HG03432 (cell line): ENCODE data around the gene IRS1.
"Not testable (repeated sequence)": the region's sequence is repeated elsewhere in the genome, so short reads cannot be mapped to it uniquely, and the experiment has no call there.

Source experiments
- ATAC-seq: cut with Tn5 transposase; IDR thresholded peaks from one replicate; pipeline ENCODE4 v1.9.1; 2021; ENCODE audit warnings: mild to moderate bottlenecking, moderate library complexity; ENCODE audit not compliant: unreplicated experiment

IRS1 gene

GRCh38 chr2:226799211-226799975 is at the start of gene IRS1:
Gene IRS1, minus strand, starts transcription at chr2:226799820. Its CDS starts 1,082 bp downstream, at chr2:226798738.
- peak; percentile 52 for ATAC-seq

- no peak for ATAC-seq
Measured at GRCh38 chr2:226849349-226849748, 49.7 kb upstream of the IRS1 start.

- ATAC-seq = no peak
Measured at GRCh38 chr2:226847511-226847910, 47.9 kb upstream of the IRS1 start.

GRCh38 chr2:226847090-226847489 is 47.5 kb upstream of the IRS1 start:
- no peak for ATAC-seq

- peak; percentile 69 for ATAC-seq
Measured at GRCh38 chr2:226845386-226846116, 45.9 kb upstream of the IRS1 start.

- not testable (repeated sequence) for ATAC-seq
Measured at GRCh38 chr2:226843001-226843400, 43.4 kb upstream of the IRS1 start.

GRCh38 chr2:226839951-226840350 is 40.3 kb upstream of the IRS1 start:
- no peak for ATAC-seq

- ATAC-seq = no peak
Measured at GRCh38 chr2:226839161-226839560, 39.5 kb upstream of the IRS1 start.

- ATAC-seq = no peak
Measured at GRCh38 chr2:226838722-226839121, 39.1 kb upstream of the IRS1 start.

- no peak for ATAC-seq
Measured at GRCh38 chr2:226837787-226838603, 38.4 kb upstream of the IRS1 start.

GRCh38 chr2:226837334-226837733 is 37.7 kb upstream of the IRS1 start:
- no peak for ATAC-seq

- ATAC-seq = no peak
Measured at GRCh38 chr2:226836548-226836885, 36.9 kb upstream of the IRS1 start.

- peak; percentile 88 for ATAC-seq
Measured at GRCh38 chr2:226835796-226836547, 36.4 kb upstream of the IRS1 start, which contains the start of gene RHBDD1. Gene RHBDD1, plus strand, starts transcription at chr2:226836054. Its CDS starts 28,640 bp downstream, at chr2:226864694.

- peak; percentile 31 for ATAC-seq
Measured at GRCh38 chr2:226835420-226835795, 35.8 kb upstream of the IRS1 start.

GRCh38 chr2:226834880-226835279 is 35.3 kb upstream of the IRS1 start:
- ATAC-seq = not testable (repeated sequence)

GRCh38 chr2:226832061-226832460 is 32.4 kb upstream of the IRS1 start:
- ATAC-seq = no peak

- no peak for ATAC-seq
Measured at GRCh38 chr2:226831266-226831665, 31.6 kb upstream of the IRS1 start.

- ATAC-seq = no peak
Measured at GRCh38 chr2:226829721-226830631, 30.4 kb upstream of the IRS1 start.

- no peak for ATAC-seq
Measured at GRCh38 chr2:226828191-226828590, 28.6 kb upstream of the IRS1 start.

- no peak for ATAC-seq
Measured at GRCh38 chr2:226825056-226825455, 25.4 kb upstream of the IRS1 start.
